NCI-H2081 (cell line): ENCODE measurements around the gene ACO1.

ENCODE experiments used
- DNase-seq, 2 experiments: peaks; one replicate each; lab custom pipeline; 2025; lab: John Stamatoyannopoulos, UW

ACO1 gene

GRCh38 chr9:32382565-32383320 lies 1.7 kb upstream of the ACO1 start:
- no peak for DNase-seq

DNA sequence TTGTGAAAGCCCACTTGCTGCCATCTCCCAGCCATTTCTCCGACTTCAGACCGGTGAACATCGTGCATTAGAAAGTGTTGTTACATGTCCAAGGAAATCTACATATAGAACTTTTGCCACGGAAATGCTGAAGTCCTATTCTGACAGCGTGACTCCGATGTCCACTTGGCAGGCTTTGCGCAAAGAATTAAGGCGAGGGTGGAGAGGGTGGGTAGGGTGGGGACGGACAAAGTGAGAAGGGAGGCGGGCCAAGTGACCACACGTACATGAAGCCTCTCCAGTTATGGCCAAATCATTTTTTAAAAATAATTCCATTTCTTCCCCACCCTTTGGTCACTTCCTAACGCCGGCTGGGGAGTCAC lies 460 bp upstream of the ACO1 start:
- DNase-seq: no peak

GRCh38 chr9:32385152-32385884 lies 875 bp downstream of the ACO1 start:
- no peak for DNase-seq

DNA sequence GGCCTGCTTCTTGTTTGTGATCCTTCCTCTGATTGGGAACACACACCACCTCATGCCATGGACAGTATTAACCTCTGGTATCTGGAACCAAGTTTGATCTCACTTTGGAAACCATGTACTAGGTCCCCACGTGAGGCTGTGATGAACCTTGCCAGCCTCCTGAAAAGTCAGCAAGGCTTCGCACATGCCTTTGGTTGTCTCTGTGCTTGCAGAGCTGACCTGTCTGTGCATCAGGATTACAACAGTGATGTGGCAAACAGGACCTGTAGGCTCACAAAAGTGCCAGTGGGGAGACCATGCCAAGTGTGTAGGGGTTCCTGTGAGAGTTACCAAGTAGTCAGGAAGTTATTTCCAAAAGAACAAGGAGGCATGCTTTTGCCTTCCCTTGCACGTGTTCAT lies 1.4 kb downstream of the ACO1 start:
- DNase-seq: no peak

DNA sequence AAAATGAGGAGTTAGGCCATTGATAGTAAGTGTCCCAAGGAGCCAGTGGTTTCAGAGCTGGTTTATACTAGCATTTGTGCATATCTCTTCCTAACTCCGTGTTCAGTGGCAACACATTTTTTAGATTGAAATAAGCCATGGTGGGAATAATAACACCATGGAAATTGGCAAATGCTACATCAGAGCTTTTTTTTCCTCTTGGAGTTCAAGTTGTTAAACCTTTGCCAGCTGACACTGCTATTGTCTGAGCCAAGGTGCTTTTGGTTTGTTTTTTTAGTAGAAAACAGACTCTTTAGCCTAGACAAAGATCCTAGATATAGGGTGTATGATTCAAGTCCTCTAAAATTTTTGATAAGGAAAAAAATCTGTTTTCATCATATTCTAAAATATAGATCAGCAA lies 2.8 kb downstream of the ACO1 start:
- no peak for DNase-seq

DNA sequence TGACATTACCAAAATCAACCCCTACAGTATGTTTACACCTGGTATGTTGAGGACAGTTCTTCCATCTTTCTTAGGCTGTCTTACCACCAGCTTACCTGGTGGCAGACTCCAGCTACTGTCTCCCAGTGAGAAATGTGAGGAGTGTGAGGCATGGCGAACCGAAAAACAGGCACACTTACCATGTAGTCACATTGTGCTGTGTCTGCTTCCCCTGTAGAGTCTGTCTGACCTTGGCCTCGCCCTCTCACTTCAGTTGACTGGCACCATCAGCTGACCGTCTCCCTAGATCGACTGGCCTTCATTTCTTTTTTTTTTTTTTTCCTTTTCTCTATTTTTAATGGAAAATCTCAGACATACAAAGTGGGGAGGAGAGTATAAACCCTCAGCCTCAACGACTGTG lies 4.9 kb downstream of the ACO1 start:
- no peak for DNase-seq

GRCh38 chr9:32393911-32394310 lies 9.5 kb downstream of the ACO1 start:
- no peak for DNase-seq

- DNase-seq: no peak
Observed at GRCh38 chr9:32394381-32395049, 10.1 kb downstream of the ACO1 start.

- DNase-seq: no peak
Observed at GRCh38 chr9:32395510-32396216, 11.2 kb downstream of the ACO1 start.

- DNase-seq: no peak
Observed at GRCh38 chr9:32398207-32398606, 13.8 kb downstream of the ACO1 start.

DNA sequence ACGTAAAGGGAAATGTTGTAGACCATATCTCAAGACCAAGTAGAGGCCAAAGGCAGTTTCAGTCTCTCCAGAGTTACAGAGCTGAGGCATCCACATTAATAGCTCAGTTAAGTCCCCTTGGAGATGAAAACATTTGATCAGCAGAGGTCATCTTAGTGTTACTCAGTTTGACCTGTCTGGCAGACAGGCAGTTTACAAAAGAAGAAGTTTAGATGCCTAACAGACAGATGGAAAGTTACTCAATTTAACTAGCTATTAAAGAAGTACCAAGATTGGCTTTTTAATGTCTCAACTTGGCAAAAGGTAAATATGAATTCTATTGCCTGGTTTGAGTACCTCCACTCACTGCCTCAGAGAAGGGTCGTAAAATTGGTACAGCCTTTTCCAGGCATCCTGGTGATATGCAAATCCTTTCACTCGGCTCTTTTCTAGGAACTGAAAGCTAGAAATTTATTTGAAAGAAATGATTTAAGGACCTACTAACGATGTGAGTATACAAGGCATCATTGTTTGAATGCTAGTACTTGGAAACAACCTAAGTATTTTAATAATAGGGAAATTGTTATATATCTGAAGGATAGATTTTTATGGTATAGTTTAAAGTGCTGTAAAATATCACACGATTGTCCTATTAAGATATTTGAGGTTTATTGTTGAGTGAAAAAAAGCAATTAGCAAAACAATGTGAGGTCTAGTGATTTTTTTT lies 14.8 kb downstream of the ACO1 start:
- no peak for DNase-seq

GRCh38 chr9:32401488-32401887 lies 17.0 kb downstream of the ACO1 start:
- DNase-seq: no peak

- no peak for DNase-seq
Observed at GRCh38 chr9:32403567-32404260, 19.3 kb downstream of the ACO1 start.

- DNase-seq: no peak
Observed at GRCh38 chr9:32404402-32404801, 20.0 kb downstream of the ACO1 start.

DNA sequence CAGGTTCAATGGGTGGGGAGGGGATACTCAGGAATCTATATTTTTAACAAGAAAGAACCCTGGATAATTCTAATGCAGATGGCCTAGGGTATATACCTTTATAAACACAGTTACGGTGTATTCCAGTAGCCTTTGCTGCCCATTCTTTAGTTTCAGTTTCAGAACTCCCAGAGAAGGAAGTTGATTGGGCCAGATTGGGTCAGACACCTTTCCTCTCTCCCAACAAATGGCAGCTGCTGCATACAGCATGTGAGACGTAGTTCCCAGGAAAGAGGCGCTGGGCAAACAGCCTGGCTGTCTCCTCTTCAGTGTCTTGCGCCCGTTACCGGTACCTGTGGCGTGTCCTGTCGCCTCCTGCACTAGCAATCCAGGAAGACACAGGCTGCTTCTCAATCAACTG lies 20.4 kb downstream of the ACO1 start:
- DNase-seq: no peak

GRCh38 chr9:32405506-32405905 lies 21.1 kb downstream of the ACO1 start:
- DNase-seq: no peak

- no peak for DNase-seq
Observed at GRCh38 chr9:32406046-32406445, 21.6 kb downstream of the ACO1 start.

DNA sequence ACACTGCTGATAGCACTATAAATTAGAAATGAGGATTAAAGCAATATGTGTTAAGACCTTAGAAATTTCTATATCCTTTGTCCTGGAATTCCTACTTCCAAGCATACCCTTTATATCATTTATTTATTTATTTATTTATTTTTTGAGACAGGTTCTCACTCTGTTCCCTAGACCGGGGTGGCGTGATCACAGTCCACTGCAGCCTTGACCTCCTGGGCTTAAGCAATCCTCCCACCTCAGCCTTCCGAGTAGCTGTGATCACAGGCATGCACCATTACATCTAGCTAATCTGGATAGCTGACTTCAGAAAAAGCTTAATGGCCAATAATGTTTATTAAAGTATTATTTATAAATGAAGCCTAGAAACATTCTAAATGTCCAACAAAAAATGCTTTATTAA lies 27.3 kb downstream of the ACO1 start:
- DNase-seq: no peak

- DNase-seq: no peak
Observed at GRCh38 chr9:32412440-32412839, 28.0 kb downstream of the ACO1 start.

- DNase-seq: no peak
Observed at GRCh38 chr9:32413424-32413823, 29.0 kb downstream of the ACO1 start.

GRCh38 chr9:32414856-32415255 lies 30.4 kb downstream of the ACO1 start:
- DNase-seq: no peak
